Activated T-cell treated with anti-CD3 and anti-CD28 coated beads for 48 hours (primary cell): ENCODE results near the gene CFAP46.
"Not testable (repeated sequence)": the region's sequence is repeated elsewhere in the genome, so short reads cannot be mapped to it uniquely, and the experiment has no call there.

Source experiments
- DNase-seq: peaks from one replicate; pipeline ENCODE4 v3.0.0-alpha.2; 2020; ENCODE audit warnings: low read depth

Gene CFAP46

DNA sequence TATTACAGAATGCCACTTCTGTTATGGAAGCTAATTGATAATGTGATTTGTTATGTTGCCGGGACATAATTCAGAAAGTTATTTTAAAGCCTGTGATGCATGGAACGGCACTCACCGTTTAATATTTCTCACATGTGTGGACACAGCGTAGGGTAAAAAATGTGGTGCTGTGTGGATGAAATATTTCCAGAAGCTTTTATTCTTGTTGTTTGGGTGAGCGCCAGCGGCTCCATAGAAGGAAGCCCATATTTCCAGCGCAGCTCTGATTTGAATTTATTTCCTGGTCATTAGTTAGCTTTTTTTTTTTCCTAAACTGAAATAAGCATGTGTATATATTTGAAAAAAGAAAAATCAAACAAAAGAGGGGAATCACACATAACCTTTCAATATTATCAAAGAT lies 136.3 kb downstream of the CFAP46 start:
- DNase-seq: no peak

GRCh38 chr10:132805599-132805998 lies 136.8 kb downstream of the CFAP46 start:
- no peak for DNase-seq

GRCh38 chr10:132804785-132805426 lies 137.5 kb downstream of the CFAP46 start:
- no peak for DNase-seq

DNA sequence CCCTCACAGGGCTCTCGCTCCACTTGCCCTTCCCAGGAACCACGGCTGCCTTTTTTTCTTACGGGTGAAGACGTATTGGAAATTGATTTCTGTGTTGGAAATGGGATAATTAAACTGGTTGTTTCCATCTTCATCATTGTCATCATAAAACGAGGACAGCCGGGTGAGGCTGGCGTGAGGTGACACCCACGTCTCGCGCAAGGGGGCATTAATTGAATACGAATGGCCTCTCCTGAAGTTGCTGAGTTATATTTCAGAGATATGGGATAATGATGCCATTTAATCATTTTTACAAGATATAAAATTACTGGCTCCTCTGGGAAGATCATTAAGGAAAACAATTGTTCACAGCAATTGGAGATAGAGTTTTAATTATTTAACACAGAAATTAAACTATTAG lies 138.1 kb downstream of the CFAP46 start:
- no peak for DNase-seq

- DNase-seq: no peak
Measured at GRCh38 chr10:132803416-132804210, 138.8 kb downstream of the CFAP46 start.

GRCh38 chr10:132802694-132803320 lies 139.6 kb downstream of the CFAP46 start:
- no peak for DNase-seq

GRCh38 chr10:132802048-132802447 lies 140.3 kb downstream of the CFAP46 start:
- no peak for DNase-seq

GRCh38 chr10:132799865-132800264 lies 142.5 kb downstream of the CFAP46 start:
- no peak for DNase-seq

GRCh38 chr10:132798876-132799275 lies 143.5 kb downstream of the CFAP46 start:
- DNase-seq: no peak

- no peak for DNase-seq
Measured at GRCh38 chr10:132798403-132798802, 144.0 kb downstream of the CFAP46 start.

DNA sequence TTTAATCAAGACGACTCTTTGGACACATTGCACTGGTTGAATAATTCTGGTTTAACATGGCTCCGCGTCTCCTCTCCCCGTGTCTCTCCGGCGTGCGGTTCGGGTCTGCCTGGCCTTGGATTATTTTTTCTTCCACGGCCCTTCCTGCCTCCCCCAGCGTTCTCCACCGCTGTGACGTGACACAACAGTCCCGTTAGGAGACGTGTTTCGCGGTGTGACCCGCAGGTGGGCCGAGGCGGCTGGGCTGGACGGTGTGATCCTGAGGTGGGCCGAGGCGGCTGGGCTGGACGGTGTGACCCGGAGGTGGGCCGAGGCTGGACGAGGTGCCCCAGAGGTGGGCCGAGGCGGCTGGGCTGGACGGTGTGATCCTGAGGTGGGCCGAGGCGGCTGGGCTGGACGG lies 144.4 kb downstream of the CFAP46 start:
- not testable (repeated sequence) for DNase-seq

- no peak for DNase-seq
Measured at GRCh38 chr10:132796846-132797245, 145.5 kb downstream of the CFAP46 start.

DNA sequence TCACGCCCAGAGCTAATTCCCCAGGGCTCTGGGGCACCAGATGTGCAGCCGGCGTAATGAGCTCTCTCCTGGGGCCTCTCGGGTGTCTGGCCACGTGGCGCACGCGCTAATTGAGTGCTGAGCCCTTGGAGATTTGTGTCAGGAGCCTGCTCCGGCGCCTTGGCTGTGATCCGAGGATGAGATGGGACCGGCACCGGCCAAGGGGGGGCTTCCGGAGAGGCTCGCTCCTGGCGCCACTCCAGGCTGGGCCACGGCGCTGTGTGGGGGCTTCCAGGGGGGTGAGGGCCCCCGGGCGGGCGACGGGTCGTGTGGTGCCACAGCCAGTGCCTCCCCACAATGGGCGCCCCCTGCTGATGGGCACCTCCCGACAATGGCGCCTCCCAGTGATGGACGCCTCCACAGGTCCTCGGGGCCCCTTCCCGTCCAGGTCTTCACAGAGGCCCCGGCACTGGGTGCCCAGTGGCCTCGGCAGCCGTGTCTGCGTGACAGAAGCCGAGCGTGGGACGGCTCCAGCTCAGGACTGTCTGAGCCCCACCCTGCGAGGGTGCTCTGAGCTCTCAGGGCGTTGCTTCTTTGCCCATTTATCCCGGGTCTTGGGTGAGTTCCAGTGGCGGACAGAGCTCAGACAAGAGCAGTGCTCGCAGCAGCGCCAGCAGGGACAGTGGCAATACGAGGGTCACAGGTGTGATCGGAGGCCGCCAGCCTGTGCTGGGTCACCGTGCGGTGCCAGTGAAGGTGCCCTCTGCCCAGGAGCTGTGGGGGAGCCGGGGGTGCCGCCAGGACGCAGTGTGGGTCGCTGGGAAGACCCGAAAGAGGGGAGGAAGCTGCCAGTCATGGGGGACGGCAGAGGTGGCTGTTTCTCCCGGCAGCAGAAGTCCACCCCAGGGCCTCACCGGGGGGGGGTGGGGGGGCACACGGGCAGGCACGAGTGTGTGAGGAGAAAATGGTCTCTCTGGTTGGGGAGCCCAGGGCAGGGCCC lies 148.2 kb downstream of the CFAP46 start:
- no peak for DNase-seq

DNA sequence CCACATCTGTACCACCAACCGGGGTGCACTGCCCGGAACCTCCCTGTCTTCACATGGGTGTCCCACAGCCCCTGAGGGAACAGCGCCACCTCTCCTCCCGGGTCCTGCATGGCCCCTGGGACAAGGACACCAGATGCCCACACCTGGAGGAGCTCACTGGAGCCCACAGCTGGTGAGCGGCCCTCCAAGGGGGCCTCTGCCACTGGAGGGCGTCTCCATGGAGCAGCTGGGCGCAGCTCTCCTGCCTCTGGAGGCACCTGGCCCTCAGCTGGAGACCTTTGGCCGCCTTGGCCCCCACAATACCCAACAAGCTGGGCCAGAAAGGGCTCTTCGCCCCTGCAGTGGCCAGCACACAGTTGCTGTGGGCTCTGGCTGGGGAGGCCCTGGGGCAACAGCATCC lies 149.2 kb downstream of the CFAP46 start:
- DNase-seq: no peak

- DNase-seq: no peak
Measured at GRCh38 chr10:132792796-132793195, 149.6 kb downstream of the CFAP46 start.

DNA sequence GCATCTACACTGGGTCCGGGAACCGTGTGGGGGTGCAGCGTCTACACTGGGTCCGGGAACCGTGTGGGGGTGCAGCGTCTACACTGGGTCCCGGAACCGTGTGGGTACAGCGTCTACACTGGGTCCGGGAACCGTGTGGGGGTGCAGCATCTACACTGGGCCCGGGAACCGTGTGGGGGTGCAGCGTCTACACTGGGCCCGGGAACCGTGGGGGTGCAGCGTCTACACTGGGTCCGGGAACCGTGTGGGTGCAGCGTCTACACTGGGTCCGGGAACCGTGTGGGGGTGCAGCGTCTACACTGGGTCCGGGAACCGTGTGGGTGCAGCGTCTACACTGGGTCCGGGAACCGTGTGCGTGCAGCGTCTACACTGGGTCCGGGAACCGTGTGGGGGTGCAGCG lies 150.3 kb downstream of the CFAP46 start:
- not testable (repeated sequence) for DNase-seq

DNA sequence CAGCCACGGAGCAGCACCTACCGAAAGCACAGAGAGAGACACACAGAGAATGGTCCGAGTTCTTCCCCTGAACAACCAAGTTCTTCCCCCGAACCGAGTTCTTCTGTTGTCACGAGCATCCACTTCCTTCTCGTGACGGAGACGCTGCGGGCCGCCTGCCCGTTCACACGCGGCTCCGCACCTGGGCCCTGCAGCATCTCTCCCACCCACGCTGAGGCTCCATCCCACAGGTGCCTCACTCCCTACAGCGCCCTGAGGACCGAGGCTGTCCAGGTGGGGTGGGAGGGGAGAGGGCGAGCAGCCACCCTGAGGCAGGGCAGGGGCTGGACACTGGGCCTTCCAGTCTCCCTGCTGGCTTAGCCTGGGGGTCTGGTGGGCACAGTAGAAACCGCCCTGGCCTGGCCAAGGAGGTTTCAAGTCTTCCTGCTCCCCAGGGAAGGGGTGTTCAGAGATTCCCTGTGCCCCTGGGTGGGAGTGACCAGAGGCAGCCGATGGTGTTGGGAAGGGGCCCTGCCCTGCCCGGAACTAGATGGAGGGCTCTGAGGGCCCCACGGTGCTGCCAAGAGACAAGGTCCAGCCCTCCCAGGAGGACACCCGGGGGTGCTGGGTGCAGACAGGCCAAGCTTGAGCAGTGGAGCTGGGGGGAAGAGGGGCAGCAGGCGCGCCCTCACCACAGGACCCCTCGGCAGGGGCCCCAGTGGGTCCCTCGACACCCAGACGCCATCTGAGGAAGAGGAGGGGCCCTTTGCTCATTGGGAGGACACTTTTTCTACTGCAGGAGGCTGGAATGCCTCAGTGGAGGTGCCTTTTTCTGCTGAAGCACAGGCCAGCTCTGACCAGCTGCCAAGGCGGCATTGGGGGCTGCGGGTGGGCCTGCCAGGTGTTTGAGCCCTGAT lies 151.2 kb downstream of the CFAP46 start:
- no peak for DNase-seq

DNA sequence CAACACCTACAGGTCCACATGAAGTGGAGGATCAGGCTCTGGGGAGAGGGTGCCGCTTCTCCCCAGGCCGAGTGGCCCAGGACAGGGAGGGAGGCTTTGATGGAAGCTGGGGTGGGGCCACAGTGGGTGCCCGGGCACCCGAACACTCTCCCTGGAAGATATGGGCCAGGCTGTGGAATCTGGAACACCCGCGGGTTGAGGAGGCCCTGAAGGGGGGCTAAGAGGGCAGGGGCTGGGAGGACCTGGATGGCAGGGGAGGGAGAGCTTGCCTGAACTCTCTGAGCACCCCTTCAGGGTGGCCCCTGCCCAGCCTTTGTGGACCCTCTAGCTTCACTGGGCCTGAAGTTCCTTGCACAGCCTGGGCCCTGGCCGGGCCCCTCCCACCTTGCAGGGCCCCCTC lies 151.9 kb downstream of the CFAP46 start:
- no peak for DNase-seq

- no peak for DNase-seq
Measured at GRCh38 chr10:132789659-132790148, 152.7 kb downstream of the CFAP46 start.

GRCh38 chr10:132788831-132789219 lies 153.5 kb downstream of the CFAP46 start:
- no peak for DNase-seq
